Liver (tissue), 2 donors: ENCODE data around the gene TRIM63.

ENCODE experiments used
- YY1 ChIP-seq: IDR thresholded peaks from 2 replicates; pipeline ENCODE4 v1.6.1; 2016; ENCODE audit warnings: antibody characterized with exemption, mild to moderate bottlenecking
- TF ChIP-seq, protein P1 (sequence below): fragments of 150-350 bp; IDR thresholded peaks from 2 replicates; pipeline ENCODE4 v1.5.1; 2017; ENCODE audit warnings: improper control_type of control experiment, low read depth, low read length; ENCODE audit not compliant: missing input control
- TF ChIP-seq, protein P2 (sequence below): IDR thresholded peaks from 2 replicates; pipeline ENCODE4 v1.6.1; 2016; ENCODE audit warnings: antibody characterized with exemption
- donor health status: healthy.

DNA sequence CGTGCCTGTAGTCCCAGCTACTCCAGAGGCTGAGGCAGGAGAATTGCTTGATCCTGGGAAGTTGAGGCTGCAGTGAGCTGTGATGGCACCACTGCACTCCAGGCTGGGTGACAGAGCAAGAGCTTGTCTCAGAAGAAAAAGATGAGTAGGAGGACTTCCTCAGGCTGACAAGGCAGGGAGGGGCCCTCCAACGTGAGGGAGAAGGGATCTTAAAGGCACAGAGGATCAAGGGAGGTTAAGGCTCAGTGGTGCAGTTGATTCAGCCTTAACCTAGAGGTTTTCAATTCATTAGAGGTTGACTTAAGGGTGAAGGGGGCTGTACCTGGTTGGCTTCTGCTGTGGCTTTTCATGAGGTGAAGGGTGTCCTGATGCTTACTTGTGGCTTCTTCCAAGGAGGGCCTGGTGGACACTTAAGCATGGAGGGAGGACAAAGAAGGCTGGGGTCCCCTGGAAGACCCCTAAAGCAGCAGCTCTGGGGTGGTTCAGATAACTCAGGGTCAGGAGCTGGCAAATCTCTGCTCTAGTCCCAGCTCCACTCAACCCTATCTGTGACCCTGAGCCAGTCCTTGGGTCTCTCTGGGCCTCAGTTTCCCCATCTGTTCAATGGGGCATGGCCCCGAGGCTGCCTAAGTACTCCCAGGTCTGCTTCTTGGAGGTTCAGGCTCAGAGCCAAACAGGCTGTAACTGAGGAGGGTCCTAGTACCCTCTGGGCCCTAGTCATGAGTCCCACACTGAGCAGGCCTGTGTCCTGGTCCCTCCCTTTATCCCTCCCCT lies 39.5 kb downstream of the TRIM63 start:
- TF ChIP-seq, protein P1, sequence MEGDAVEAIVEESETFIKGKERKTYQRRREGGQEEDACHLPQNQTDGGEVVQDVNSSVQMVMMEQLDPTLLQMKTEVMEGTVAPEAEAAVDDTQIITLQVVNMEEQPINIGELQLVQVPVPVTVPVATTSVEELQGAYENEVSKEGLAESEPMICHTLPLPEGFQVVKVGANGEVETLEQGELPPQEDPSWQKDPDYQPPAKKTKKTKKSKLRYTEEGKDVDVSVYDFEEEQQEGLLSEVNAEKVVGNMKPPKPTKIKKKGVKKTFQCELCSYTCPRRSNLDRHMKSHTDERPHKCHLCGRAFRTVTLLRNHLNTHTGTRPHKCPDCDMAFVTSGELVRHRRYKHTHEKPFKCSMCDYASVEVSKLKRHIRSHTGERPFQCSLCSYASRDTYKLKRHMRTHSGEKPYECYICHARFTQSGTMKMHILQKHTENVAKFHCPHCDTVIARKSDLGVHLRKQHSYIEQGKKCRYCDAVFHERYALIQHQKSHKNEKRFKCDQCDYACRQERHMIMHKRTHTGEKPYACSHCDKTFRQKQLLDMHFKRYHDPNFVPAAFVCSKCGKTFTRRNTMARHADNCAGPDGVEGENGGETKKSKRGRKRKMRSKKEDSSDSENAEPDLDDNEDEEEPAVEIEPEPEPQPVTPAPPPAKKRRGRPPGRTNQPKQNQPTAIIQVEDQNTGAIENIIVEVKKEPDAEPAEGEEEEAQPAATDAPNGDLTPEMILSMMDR: no peak
- TF ChIP-seq, protein P2, sequence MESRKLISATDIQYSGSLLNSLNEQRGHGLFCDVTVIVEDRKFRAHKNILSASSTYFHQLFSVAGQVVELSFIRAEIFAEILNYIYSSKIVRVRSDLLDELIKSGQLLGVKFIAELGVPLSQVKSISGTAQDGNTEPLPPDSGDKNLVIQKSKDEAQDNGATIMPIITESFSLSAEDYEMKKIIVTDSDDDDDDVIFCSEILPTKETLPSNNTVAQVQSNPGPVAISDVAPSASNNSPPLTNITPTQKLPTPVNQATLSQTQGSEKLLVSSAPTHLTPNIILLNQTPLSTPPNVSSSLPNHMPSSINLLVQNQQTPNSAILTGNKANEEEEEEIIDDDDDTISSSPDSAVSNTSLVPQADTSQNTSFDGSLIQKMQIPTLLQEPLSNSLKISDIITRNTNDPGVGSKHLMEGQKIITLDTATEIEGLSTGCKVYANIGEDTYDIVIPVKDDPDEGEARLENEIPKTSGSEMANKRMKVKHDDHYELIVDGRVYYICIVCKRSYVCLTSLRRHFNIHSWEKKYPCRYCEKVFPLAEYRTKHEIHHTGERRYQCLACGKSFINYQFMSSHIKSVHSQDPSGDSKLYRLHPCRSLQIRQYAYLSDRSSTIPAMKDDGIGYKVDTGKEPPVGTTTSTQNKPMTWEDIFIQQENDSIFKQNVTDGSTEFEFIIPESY: no peak
- TF ChIP-seq YY1: no peak
